ENCODE data around the gene GLI3.

Gene GLI3

DNA sequence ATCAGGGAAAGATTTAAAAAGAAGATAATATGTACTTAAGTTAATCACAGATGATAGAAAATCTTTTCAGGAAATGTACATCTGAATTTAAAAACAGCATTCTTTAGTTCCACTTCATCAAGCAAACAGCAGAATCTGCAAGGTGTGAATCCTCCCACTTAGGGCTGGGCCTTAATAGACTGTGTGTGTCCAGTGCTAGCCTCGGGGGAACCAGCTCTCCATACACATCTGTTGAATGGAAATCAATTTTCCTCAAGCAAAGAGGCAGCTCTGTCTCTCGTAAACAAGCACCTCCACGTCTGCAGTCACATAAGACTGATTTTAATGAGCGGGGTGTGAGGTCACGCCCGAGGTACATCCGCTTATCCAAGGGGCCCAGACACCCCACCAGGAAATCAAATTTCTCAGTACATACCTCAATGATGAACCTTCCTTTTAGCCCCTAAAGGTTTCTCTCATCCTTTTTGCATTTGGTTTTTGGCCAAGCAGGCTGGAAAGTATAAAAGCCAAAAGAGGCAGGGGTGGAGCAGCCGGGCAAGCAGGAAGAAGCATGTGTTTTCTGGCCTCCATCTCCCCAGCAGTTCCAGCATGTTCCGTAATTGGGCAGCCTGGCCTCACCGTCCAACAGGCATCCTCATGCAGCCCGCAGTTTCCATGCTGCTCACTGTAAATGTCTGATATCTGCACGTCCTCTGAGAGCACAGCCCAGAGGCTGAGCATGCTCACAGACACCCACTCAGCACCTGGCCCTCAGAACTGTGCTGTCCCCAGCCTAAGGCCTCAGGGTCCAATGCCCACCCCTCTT, 131.3 kb downstream of the GLI3 start:
- DNase-seq (ENCODE audit: low read depth): no peak

GRCh38 chr7:42104694-42105093, 132.3 kb downstream of the GLI3 start:
- DNase-seq (ENCODE audit: low read depth): no peak

- no peak for DNase-seq (ENCODE audit: low read depth)
These were observed 132.8 kb downstream of the GLI3 start for GRCh38 chr7:42104231-42104630.

DNA sequence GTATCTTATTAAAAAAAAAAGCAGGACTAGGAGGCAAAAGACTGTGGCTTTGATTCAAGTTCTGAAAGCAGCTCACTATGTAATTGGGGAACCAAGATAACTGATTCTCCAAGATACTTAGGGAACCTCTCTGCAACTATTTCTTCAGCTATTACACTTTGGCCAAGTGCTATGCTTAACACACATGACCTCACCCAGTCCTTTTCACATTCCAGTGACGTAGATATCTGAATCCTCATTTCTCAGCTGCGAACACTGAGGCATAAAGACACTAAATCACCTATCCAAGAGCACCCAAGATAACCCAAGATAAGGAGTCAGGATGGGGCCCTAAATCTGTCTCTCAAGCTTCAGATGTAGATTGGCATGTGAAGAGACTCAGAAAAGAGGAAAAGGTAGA, 133.6 kb downstream of the GLI3 start:
- DNase-seq (ENCODE audit: low read depth): no peak

DNA sequence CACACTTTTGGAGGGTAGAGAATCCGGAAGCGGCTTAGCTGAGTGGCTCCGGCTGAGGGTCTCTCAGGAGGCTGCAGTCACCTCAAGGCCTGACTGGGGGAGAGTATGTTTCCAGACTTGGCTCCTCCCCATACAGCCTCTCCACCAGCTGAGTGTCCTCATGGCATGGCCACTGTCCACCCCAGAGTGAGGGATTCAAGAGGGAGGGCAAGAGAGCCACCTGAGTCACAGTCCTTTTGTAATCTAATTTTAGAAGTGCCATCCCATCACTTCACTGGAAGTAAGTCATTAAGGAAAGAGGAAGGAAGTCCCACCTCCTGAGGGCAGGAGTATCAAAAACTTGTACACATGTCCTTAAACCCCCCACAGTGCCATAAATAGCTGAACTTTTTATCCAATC, 134.0 kb downstream of the GLI3 start:
- DNase-seq (ENCODE audit: low read depth): no peak

DNA sequence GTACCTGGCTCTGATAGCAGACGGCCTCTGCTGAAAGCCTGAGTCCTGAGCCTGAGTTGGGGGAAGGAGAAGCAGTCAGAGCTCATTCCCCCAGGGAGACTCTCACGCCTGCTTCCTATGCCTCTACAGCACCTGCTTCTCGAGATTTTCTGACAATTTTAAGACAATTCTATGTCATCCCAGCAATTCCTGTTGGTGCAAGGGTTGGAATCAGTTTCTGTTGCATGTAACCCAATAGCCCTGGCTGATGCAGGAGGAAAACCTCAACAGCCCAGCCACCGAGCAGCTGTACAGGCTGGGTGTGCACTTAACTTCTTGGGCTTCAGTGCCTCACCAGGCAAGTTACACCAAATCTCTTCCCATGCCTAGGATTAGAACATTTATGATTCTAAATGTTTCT, 134.7 kb downstream of the GLI3 start:
- no peak for DNase-seq (ENCODE audit: low read depth)

- no peak for DNase-seq (ENCODE audit: low read depth)
These were observed 136.9 kb downstream of the GLI3 start for GRCh38 chr7:42100156-42100508.

- DNase-seq (ENCODE audit: low read depth): no peak
These were observed 137.4 kb downstream of the GLI3 start for GRCh38 chr7:42099470-42100155.

DNA sequence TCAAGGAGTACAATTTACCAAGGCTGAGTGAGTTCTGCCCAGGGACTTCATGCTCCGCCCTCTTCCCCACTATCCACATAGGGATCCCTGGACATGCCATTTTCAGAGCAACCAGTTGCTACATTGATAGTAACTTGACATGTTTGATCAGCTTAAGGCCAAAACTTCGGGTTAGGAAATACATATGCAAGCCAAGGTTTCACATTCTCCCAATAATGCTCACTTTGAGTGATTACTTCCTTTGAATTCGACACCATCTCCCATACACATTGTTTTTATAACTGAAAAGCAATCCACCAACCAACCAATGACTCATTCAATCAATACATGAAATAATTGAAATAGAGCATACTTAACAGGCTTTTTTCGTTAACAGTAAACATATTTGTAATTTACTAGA, 137.9 kb downstream of the GLI3 start:
- no peak for DNase-seq (ENCODE audit: low read depth)

DNA sequence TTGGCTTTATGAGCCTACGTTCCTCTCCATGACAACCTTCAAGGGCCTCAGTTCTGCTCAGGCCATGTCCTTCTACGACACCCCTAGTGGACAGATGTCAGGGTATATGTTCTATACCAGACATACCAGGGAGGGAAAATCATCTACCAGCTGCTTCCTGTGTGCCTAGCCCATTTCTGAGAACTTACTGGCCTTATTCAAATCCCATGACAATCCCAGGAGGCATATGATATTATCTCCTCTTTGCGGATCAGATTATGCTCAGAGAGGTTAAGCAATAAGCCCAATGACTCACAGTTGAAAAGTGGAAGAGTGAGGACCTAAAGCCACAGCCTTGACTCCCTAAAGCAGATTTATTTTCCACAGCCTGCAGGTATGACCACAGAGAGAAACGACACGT, 139.3 kb downstream of the GLI3 start:
- no peak for DNase-seq (ENCODE audit: low read depth)

DNA sequence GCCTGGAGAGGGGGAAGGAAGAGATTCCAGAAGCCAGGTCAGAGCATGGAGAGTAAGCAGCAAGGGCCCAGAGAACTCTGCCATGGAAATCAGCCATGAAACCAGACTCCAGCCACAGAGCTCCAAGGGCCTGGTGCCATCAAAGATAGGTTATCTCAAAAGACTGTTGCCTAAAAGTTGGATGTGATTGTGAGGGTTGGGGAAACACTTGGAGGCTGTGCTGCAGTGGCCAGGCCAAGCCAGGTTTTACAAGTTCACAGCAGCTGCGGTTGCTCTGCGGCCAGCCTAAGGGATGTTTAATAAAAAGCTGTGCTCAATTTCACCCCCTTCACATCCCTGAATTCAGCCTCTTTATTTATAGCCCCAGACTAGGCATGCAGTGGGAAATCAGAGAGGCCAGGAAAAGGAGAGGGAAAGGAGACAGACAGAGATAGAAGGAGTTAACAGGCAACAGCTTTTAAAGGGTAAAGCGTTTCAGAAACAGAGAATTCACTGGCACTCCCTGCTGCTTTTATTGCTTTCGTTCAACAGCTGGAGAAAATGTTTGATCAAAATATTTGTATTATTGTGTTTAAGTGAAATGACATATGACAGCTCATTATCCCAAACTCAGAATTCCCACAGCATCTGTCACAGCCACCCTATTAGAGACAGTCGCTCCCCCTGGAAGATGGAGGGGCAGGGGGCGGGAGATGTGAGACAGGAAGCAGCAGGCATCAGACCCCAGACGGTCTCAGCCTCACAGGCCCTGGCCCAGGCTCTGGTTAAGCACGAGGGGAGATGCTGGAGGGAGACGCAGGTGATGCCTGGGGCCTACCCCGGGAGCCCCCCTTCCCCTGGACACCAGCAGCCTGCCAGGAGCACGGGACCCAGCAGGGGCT, 140.1 kb downstream of the GLI3 start:
- DNase-seq (ENCODE audit: low read depth): no peak

- DNase-seq (ENCODE audit: low read depth): no peak
These were observed 140.7 kb downstream of the GLI3 start for GRCh38 chr7:42096268-42096667.

DNA sequence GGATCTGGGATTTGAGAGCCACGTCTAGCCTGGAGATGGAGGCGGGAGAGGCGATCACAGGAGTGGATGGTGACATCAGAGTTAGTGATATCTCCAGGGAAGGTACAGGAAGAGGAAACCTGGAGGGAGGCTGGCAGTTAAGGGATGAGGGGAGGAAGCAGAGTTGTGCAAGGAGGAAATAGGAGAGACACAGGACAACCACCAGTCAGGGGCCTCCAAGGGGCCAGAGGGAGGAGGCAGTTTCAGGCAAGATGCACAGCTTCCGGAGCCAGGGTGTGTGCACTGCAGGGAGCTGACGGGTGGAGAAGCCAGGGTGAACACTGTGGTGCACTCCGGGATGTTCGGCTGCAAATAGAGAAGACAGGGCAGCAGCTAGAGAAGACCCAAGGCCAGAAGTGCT, 141.2 kb downstream of the GLI3 start:
- no peak for DNase-seq (ENCODE audit: low read depth)

- no peak for DNase-seq (ENCODE audit: low read depth)
These were observed 143.6 kb downstream of the GLI3 start for GRCh38 chr7:42093349-42093905.

DNA sequence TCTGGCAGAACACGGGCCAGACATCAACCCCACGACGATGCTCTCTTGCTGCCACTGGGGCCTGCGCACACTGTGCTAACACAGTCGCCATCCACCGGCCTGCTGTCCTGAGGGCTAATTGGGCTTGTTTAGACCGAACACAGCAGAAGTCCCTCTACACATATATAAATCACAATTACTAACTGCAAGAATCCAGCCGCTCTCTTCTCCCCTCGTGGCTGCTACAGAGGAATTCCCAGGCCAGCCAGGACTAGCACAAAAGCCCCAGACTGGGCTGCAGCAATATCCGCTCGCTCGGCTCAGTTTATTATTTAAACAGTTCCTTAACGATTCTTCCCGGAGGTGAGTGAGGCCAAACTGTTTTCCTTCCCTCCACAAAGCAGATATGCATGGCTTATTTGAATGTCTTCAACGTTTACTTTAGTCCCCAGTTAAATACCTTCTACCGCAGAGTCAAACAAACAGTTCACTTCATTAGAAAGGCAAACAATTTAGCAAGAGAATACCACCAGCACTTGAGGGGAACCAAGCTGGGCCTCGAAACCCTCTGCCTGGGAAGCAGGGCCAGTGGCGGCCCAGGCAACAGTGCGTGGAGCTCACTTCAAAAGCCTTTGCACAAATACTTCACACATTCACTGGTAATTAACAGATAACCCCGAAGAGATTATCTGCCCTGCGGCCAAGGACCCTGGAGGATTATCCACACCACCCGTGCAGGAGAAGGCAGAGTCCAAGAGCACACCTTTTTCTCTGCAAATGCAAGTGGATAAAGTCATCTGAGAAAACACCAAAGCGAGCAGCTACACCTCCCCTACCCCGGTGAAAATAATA, 145.3 kb downstream of the GLI3 start:
- DNase-seq (ENCODE audit: low read depth): no peak

- DNase-seq (ENCODE audit: low read depth): no peak
These were observed 146.2 kb downstream of the GLI3 start for GRCh38 chr7:42090806-42091205.

DNA sequence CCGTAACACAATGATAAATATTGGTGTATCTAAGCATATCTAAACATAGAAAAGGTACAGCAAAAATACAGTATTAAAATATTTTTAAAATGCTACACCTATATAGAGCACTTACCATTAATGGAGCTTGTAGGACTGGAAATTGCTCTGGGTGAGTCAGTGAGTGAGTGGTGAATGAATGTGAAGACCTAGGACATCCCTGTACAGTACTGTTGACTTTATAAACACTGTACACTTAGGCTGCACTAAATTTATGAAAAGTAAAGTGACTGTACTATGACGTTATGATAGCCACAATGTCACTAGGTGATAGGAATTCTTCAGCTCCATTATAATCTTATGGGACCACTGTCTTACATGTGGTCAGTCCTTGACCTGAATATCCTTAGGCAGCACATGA, 147.0 kb downstream of the GLI3 start:
- no peak for DNase-seq (ENCODE audit: low read depth)

DNA sequence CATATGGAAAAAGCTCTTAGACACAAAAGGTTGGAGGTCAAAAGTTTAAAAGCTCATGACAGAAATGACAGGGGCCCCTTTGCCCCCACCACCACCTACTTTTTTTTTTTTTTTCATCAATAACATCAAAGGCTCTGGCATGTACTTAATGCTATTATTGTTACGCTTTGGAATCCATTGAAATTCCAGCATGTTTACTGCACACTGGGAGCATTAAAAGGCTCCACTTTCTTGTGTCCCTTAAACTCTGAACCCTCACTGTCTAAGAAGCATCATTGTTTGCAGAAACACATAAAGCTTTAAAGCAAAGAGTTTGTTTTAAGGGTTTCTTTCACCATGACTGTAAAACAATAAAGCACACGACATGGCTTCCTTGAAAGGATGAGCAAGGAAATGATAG, 149.4 kb downstream of the GLI3 start:
- no peak for DNase-seq (ENCODE audit: low read depth)

DNA sequence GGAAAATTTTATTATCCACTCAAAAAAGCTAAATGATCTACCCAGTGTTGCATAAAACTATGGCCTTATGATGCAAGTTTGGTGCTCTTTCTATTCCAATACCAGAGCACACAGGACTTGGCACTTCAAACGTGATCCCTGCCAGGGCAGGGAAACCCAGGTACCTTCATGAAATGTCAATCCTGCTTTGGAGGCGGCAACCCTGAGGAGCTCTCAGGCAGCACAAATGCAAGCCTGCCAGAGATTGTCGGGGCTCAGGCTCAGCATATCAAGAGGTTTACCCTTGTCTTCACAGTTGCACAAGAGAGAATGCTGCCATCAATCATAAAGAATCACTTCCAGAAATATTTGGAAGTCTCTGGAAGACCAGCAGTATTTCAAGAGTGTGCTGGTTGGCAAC, 151.5 kb downstream of the GLI3 start:
- DNase-seq (ENCODE audit: low read depth): no peak

GRCh38 chr7:42084263-42084662, 152.7 kb downstream of the GLI3 start:
- DNase-seq (ENCODE audit: low read depth): no peak

DNA sequence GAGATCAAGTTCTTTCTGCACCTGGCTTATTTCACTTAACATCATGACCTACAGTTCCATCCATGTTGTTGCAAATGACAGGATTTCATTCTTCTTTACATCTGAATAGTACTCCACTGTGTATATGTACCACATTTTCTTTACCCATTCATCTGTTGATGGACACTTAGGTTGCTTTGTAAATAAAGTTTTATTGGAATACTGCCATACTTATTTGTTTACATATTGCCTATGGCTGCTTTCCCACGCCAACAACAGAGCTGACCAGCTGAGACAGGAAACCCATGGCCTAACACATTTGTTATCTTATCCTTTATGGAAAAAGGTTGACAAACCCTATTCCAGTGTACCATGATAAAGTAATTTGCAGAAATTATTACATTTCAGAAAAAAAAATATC, 153.7 kb downstream of the GLI3 start:
- no peak for DNase-seq (ENCODE audit: low read depth)

GRCh38 chr7:42082144-42082543, 154.9 kb downstream of the GLI3 start:
- no peak for DNase-seq (ENCODE audit: low read depth)
